GM06990 (cell line): ENCODE measurements around the gene ACOT12.

ENCODE experiments used
- DNase-seq: peaks from one replicate; pipeline ENCODE4 v3.0.0-alpha.2; 2011; ENCODE audit not compliant: insufficient read length; ENCODE audit errors: extremely low read depth
- H3K27me3 ChIP-seq: replicated peaks from 2 replicates; pipeline ENCODE4 v1.6.0; 2011; ENCODE audit warnings: low read length; ENCODE audit not compliant: control insufficient read depth, insufficient read depth
- H3K36me3 ChIP-seq: 2 replicates; pipeline ENCODE4 v1.5.1; 2011; ENCODE audit warnings: low read length; ENCODE audit not compliant: control insufficient read depth, insufficient read depth
- H3K4me3 ChIP-seq: replicated peaks from 2 replicates; pipeline ENCODE4 v1.5.1; 2011; ENCODE audit warnings: low read depth, mild to moderate bottlenecking, control low read depth, low read length
- TF ChIP-seq, protein P1 (sequence below): IDR thresholded peaks from 2 replicates; pipeline ENCODE4 v1.5.1; 2011; ENCODE audit warnings: low read length, control low read depth, mild to moderate bottlenecking, inconsistent platforms; ENCODE audit not compliant: insufficient read depth, poor library complexity, severe bottlenecking

Gene ACOT12

DNA sequence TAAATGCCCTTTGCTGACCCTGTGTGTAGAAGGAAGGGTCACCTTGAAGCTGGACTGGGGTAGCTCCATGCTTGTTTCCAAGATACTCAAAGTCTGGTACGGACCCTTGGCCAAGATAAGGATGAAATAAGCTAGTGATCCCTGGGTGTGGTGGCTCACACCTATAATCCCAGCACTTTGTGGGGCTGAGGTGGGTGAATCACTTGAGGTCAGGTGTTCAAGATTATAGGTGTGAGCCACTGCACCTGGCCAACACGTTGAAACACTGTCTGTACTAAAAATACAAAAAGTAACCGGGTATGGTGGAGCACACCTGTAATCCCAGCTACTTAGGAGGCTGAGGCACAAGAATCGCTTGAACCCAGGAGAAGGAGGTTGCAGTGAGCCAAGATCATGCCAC, 33.3 kb downstream of the ACOT12 start:
- no peak for DNase-seq
- TF ChIP-seq, protein P1, sequence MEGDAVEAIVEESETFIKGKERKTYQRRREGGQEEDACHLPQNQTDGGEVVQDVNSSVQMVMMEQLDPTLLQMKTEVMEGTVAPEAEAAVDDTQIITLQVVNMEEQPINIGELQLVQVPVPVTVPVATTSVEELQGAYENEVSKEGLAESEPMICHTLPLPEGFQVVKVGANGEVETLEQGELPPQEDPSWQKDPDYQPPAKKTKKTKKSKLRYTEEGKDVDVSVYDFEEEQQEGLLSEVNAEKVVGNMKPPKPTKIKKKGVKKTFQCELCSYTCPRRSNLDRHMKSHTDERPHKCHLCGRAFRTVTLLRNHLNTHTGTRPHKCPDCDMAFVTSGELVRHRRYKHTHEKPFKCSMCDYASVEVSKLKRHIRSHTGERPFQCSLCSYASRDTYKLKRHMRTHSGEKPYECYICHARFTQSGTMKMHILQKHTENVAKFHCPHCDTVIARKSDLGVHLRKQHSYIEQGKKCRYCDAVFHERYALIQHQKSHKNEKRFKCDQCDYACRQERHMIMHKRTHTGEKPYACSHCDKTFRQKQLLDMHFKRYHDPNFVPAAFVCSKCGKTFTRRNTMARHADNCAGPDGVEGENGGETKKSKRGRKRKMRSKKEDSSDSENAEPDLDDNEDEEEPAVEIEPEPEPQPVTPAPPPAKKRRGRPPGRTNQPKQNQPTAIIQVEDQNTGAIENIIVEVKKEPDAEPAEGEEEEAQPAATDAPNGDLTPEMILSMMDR, result no peak
- Histone ChIP-seq H3K4me3 (no peak overlapping the region), H3K36me3 (no peaks in the 10 kb centered on the region), H3K27me3 (no peaks in the 10 kb centered on the region; the same call in none of the 2 replicates)

DNA sequence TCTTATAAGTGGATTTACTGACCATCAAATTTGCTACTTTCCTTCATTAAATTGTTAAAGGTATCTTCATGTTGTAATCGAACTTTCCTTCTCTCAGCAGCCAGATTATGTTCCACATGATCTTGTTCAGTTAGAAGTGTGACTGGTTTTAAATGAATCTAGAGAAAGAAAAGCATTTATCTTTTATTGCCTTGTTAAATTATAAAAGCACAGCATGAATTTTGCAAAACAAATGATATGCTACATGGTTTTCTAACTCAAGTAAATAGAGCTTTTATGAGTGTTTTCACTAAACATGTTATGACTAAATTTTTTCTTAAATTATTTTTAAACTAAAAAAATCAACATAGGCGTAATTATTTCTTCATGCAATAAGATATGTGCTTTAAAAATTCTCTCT, 34.1 kb downstream of the ACOT12 start:
- Histone ChIP-seq H3K27me3 (no peaks in the 10 kb centered on the region; the same call in none of the 2 replicates), H3K4me3 (no peak overlapping the region), H3K36me3 (no peaks in the 10 kb centered on the region)
- TF ChIP-seq, protein P1, result no peak
- no peak for DNase-seq

GRCh38 chr5:81359108-81359507, 34.8 kb downstream of the ACOT12 start:
- Histone ChIP-seq H3K27me3 (no peaks in the 10 kb centered on the region; the same call in none of the 2 replicates), H3K4me3 (no peak overlapping the region), H3K36me3 (no peaks in the 10 kb centered on the region)
- TF ChIP-seq, protein P1, result no peak
- no peak for DNase-seq

DNA sequence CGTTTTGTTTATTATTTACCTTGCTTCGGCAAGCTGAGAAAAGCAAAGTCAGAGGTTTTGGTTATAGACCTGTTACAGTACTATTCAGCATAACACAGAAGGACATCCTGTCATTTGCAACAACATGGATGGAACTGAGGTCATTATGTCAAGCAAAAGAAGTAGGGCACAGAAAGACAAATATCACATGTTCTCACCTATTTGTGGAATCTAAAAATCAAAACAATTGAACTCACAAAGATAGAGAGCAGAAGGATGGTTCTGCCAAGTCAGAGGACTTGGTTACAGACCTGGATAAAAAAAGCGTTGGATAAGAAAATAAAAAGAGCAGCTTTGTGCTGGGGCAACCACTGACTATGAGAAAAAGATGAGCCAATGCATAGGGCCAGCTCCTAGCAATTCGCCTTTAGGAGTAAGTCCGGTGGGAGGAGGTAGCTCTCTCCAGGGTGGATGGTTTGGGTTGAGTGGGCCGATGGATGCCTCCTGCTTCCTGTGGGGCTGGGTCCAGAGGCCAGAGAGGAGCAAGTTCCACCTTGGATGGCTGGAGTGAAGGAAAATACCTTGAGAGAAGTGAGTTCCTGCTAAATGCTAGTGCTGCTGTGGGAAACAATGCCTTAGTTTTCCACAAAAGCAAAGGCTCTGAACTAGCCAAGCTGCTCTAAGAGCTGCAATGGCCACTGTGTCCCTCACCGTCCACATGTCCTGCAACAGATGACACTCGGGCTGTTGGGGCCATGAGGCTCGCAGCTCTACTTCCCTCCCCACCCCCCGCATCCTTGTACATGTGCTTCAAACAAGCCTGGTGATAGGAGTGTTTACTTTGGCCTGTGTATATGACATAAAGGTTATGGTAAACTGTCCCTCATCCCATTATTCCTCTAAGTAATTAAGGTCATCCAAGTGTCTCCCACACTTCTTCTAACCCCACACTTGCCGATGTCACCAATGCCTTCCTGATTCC, 38.4 kb downstream of the ACOT12 start:
- Histone ChIP-seq H3K4me3 (no peak overlapping the region), H3K27me3 (no peaks in the 10 kb centered on the region; the same call in none of the 2 replicates)
- TF ChIP-seq, protein P1, result no peak

GRCh38 chr5:81354093-81354492, 39.8 kb downstream of the ACOT12 start:
- TF ChIP-seq, protein P1, result no peak

More for the DNA sequence above, 38.4 kb downstream of the ACOT12 start:
- no peaks in the 10 kb centered on the region for H3K36me3 ChIP-seq
- DNase-seq, result no peak

More at GRCh38 chr5:81354093-81354492, 39.8 kb downstream of the ACOT12 start:
- H3K27me3 ChIP-seq, result no peaks in the 10 kb centered on the region; the same call in none of the 2 replicates
- no peak for DNase-seq
- no peaks in the 10 kb centered on the region for H3K36me3 ChIP-seq
- no peak overlapping the region for H3K4me3 ChIP-seq
